HG03558 (cell line): Measurements from ENCODE around the gene NDUFC2.
"Not testable (repeated sequence)": the region's sequence is repeated elsewhere in the genome, so short reads cannot be mapped to it uniquely, and the experiment has no call there.

Experiments
- ATAC-seq: cut with Tn5 transposase; IDR thresholded peaks from one replicate; pipeline ENCODE4 v1.9.1; 2021; ENCODE audit warnings: moderate number of reproducible peaks; ENCODE audit not compliant: unreplicated experiment; ENCODE audit errors: extremely low read depth

NDUFC2 gene

DNA sequence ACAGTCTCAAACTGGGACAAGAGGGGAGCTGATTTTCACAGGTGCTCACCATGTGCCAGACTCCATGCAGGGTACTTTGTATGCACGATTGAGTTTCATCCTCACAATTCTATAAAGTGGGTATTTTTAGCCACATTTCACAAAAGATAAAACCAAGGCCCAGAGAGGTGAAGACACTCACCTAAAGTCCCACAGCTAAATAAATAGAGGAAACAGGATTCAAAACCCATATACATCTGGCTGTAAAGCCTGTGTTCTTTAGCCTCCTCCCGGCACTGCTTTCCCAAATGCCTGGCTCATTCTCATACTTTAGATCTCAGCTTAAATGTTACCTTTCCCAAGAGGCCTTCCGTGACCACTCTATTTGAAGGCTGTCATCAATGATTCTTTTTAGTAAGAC is 43.3 kb downstream of the NDUFC2 start:
- ATAC-seq: no peak

DNA sequence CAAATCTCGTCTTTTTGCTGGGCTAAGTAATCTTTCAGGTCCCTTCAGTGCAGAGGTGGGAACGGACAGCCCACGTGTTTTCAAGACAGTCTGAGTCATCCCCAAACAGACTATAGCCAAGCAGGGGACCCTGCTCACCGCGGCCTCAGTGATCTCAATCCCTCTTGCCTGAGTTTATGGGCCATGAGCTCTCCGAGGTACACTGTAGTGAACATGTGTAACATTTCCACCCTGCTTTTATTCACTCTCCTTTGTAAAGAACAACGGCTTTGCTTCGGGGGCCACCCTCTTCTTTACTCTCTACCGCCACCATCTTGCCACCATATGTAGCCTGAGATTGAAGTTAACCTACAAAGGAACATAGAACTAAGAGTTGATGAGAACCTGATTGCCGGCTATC is 45.0 kb downstream of the NDUFC2 start:
- no peak for ATAC-seq

DNA sequence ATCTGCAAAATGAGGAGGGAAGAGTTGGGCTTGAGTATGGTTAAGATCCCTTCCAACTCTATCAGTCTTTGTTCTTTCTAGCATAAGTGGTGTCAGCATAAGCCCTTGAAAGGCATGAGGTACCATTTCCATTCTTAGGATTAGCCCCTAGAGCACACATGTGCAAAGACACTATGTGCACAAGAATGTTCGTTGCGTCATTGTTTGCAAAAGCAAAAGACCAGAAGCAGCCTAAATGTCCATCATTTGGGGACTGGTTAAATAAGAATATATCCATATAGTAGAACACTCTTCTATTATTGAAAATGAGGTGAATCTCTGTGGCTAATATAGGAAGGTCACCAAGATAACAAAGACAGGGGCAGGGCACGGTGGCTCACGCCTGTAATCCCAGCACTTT is 46.6 kb downstream of the NDUFC2 start:
- ATAC-seq: no peak

DNA sequence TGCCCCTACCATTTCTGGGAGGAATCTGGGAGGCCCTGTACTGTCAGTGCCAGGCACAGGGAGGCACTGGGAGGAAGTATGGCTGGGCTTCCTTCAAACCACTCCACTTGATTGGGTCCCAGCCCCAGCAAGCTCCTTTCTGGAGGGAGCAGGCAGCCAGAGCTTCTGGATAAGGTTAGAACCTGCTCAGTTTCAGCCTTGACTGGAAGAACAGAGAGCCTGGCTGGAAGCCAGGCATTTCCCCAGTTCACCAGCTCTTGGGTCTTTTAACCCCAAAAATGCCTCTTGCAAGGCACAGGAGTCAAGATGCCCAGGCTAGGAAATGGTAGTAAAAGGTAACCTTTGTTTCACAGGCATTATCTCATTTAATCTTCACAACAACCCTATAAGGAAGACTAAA is 47.6 kb downstream of the NDUFC2 start:
- ATAC-seq: no peak

DNA sequence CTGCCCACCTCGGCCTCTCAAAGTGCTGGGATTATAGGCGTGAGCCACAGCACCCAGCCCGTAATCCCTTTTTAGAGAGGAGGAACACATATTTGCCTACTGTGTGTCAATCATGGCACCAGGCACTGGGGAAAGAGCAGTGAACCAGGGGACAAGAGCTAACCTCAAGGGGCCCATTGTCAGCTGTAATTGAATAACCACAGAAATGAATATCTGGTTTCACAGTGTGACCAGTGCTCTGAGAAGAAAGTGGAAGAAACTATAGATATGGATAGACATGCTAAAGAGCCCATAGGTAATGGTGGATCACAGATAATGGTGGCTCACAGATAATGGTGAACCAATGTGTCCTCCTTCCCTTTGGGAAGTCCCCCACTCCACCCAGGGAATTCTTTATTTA is 48.0 kb downstream of the NDUFC2 start:
- no peak for ATAC-seq

DNA sequence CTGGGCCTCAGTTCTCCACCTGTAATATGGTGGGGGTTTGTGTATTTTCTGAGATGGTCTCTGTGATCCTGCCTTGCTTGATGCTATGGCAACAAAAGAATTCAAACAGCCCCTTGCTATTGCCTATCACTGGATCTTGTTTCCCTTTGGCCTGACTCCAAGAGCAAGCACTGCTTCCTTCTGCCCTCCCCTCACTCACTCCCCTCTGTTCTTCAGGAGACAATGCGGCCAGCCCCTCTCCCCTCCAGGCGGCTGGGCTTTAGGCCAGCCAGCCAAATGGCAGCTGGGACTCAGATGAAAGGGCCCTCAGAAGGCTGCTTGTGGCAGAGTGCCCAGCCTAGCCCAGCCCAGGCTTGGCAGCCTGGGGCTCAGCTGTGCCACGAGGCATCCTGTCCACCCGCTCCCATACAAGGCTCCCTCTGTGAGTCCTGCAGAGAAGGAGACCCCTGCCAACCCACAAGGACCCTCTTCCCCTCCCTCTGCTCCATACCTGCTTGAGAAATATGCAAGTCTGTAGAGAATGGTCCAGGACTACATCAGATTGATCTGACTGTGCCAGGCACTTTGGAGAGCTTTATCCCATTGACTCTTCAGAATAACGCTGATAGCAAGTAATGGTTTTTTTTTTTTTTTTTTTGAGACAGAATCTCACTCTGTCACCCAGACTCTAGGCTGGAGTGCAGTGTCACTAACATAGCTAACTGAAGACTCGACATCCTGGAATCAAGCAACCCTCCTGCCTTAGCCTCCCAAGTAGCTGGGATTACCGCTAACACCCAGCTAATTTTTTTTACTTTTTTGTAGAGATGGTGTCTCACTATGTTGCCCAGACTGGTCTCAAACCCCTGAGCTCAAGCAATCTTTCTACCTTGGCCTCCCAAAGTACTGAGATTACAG is 49.0 kb downstream of the NDUFC2 start:
- no peak for ATAC-seq

DNA sequence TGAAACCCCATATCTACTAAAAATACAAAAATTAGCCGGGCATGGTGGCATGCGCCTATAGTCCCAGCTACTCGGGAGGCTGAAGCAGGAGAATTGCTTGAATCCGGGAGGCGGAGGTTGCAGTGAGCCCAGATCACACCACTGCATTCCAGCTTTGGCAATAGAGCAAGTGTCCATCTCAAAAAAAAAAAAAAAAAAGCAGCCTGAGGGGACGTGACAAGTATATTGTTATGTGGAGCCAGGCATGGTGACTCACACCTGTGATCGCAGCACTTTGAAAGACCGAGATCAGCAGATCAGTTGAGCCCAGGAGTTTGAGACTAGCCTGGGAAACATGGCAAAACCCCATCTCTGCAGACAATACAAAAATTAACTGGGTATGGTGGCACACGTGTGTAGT is 51.2 kb downstream of the NDUFC2 start:
- not testable (repeated sequence) for ATAC-seq

DNA sequence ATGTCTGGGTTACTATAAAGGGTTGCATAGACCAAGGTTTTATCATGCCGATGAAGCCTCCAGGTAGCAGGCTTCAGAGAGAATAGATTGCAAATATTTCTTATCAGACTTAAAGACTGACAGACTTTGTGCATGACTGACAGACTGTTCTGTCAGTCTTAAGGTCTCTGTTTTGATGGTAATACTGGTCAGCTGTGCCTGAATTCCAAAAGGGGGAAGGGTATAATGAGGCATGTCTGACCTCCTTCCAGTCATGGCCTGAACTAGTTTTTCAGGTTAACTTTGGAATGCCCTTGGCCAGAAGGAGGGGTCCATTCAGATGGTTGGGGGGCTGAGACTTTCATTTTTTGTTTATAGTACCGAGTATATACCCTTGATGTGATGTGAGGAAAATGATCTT is 51.9 kb downstream of the NDUFC2 start:
- ATAC-seq: no peak

DNA sequence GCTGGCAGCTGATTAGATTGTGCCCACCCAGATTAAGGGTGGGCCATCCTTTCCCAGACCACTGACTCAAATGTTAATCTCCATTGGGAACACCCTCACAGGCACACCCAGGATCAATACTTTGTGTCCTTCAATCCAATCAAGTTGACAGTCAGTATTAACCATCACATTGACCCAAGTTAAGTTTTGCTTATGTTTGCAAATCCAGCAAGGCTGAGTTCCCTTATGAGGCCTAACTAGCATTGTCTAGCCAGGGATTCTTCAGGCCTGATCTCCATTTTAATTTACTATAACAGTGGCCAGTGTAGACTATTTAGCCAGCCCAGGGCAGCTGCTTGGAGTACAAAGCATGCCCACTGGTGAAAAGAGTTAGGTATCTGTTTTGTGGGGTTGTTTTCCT is 54.3 kb downstream of the NDUFC2 start:
- ATAC-seq: no peak

DNA sequence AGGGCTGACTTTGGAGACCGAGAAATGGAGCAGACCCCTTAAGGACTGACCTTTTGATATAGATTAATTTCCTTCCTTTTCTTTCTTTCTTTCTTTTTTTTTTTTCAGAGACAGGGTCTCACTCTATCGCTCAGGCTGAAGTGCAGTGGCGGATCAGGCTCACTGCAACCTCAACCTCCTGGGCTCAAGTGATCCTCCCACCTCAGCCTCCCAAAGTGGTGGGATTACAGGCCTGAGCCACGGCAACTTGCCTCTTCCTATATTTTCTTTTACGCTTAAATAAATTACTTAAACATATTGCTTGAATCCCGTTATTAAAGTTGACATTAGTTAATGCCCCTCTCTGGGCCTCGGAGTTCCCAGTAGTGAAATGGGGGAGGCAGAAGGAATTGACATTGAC is 56.2 kb downstream of the NDUFC2 start:
- ATAC-seq: no peak

DNA sequence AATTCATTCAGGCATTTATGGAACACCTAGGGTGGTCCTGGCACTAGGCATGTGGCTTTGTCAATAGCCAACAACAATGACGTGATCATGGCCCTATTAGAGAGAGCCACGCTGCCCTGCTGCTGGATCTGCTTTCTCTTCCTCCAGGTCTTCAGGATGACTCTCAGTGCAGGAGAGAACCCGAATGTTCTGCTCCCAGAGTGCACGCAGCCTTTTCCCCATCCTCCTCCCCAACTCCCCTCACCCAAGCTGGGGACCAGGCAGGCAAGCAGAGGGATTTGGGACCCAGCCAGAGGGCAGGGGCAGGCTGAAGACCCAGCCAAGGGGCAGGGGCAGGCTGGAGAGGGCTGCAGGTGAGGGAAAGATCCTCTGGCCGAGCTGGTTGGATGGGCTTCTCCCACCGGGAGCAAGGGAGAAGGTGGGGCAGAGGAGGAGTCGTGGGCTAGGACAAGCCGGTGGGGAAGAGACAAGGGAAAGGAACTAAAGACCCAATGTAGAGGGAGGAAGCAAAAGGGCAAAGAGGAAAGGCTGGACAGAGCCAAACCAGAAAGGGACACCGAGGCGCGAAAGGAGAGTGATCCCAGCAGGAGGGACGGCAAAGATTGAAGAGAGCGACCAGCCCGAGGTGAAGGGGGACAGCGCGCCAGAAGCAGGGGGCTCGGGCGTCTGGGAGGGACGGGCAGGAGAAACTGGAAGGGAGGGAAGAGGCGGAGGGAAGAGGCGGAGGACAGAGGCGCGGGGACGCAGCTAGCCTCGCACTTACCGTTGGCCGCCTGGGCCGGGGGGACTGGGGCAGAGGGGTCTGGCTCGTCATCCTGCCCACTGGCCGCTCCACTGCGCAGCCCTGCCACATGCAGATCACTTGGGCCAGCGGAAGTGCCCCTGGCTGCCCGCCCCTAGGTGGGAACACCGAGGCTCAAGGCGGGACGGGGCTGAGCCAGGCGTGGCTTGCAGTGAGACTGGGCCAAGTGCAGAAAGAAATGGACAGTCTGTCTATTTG is 57.0 kb downstream of the NDUFC2 start, which contains the start of gene KCTD14:
Gene KCTD14 (minus strand): TSS at position 880 of the 1,000 bp plus-strand sequence. CDS start 27 bp downstream, at position 853.
- no peak for ATAC-seq

DNA sequence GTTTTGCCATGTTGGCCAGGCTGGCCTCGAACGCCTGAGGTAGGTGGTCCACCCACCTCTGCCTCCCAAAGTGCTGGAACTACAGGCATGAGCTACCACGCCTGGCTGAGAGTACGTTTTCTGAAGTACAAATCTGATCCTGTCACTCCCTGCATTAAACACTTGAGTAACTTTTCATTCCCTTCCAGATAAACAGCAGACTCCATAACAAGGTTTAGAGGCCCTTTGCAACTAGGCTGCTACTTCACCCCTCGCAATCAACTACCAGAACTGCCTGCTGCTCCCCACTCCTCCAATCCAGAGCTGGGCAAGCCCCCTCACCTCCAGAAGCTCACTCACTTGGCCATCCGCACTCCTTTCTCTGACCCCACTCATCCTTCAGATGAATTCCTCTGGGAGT is 58.1 kb downstream of the NDUFC2 start:
- no peak for ATAC-seq

DNA sequence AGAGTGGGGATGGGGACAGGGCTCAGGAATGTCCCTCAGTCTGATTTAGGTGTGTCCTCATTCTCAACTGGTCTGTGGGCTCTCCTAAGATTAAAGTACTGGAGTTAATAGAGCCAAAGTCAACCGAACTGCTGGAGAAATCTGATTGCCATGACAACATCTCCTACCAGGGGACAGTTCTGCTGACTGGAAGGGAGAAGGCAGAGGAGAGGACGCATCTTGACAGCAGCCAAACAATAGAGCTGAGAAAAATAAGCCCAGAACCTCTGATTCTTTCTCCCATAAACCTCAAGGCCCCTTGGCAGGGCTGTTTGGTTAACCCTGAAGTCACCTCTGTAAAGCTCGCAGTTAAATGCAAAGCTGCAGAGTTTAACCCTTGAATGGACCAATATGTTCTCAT is 59.4 kb downstream of the NDUFC2 start:
- ATAC-seq: no peak

DNA sequence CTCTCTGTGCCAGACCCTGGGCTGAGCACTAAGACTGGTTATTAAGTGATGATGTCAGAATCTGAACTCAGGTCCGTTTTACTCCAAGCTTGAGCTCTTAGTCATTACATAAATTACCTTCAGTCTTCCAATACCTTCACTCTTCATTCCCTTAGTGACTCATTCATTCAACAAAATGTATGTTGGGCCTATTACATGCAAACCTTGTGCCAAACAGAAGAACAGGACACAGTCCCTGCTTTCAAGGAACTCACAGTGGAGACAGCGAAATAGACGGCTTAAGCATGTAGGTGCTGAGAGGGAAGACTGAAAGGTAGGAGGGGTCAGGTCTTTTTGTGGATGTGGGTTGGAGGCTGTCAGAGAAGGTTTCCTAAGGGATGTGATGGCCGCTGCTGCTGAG is 59.9 kb downstream of the NDUFC2 start:
- ATAC-seq: no peak
